NCI-H128 (cell line): ENCODE data around the gene UVSSA.

ENCODE experiments used
- DNase-seq: peaks from one replicate; lab custom pipeline; 2025; ENCODE audit not compliant: unreplicated experiment; lab: John Stamatoyannopoulos, UW

The UVSSA gene

GRCh38 chr4:1406394-1406980, 59.5 kb downstream of the UVSSA start, which contains the start of gene NKX1-1:
Gene NKX1-1, minus strand, starts transcription at chr4:1406442. Its CDS starts 0 bp downstream, at chr4:1406442.
- DNase-seq = no peak

- DNase-seq = no peak
These were observed 60.1 kb downstream of the UVSSA start for GRCh38 chr4:1406981-1407656.

- DNase-seq = no peak
These were observed 60.8 kb downstream of the UVSSA start for GRCh38 chr4:1407657-1408333.

- DNase-seq = no peak
These were observed 61.4 kb downstream of the UVSSA start for GRCh38 chr4:1408418-1408817.

GRCh38 chr4:1409079-1409478, 62.1 kb downstream of the UVSSA start:
- DNase-seq = no peak

- no peak for DNase-seq
These were observed 62.8 kb downstream of the UVSSA start for GRCh38 chr4:1409491-1410425.

GRCh38 chr4:1410491-1411325, 63.7 kb downstream of the UVSSA start:
- no peak for DNase-seq

GRCh38 chr4:1411436-1412375, 64.7 kb downstream of the UVSSA start:
- DNase-seq = no peak

GRCh38 chr4:1412376-1413203, 65.6 kb downstream of the UVSSA start:
- DNase-seq = no peak

GRCh38 chr4:1413204-1413663, 66.2 kb downstream of the UVSSA start:
- no peak for DNase-seq

GRCh38 chr4:1413687-1414479, 66.9 kb downstream of the UVSSA start:
- no peak for DNase-seq

GRCh38 chr4:1414831-1415680, 68.0 kb downstream of the UVSSA start:
- DNase-seq = no peak

GRCh38 chr4:1415681-1415981, 68.6 kb downstream of the UVSSA start:
- no peak for DNase-seq

GRCh38 chr4:1416051-1416947, 69.3 kb downstream of the UVSSA start:
- no peak for DNase-seq

- no peak for DNase-seq
These were observed 69.9 kb downstream of the UVSSA start for GRCh38 chr4:1416948-1417260.
